ENCODE data around the gene RPS10.
A peak's percentile ranks its signal among the peaks of the same experiment; 100 is the strongest.

RPS10 gene

DNA sequence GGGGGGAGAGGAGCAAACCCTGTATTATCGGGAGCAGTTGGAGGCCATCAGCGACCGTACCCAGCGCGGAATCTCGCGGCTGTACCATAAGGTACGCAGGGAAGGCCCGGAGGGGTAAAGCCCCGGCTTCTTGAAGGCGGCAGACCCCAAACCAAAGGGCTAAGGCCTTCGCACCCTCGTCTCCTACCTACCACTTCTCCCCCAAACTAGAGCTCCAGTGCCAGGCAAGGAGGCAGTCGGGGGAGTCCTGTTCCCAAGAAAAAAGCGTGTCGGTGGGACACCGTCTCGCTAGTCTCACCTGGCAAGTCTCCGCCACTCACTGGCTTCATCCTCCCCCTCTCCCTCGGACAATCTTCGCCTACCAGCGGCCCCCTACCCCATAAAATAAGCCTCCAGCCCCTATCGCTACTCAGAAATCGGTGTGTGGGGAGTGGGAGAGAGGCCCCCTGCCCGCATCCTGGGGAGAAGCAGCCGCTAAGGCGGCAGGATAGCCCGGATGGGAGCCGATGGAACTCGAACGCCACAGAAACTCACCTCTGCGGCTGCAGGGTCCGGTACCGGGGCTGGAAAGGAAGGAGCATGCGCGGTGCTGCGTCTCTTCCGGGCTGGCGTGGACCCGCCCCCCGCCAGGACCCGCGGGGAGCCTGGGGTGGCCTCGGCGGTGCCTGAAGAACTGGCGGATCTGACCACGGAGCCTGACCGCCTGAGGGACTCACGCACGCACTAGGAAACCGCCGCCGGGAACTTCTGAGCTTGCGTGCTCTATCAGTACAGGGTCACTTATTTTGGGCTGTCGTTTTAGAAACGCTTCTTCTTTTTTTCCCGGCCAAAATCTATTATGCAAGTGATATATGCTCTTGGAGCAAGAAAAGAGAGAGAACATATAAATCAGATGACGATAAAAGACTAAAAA, at the start of gene RPS10:
Gene RPS10, minus strand, starts transcription at position 572 of the 913 bp plus-strand sequence. CDS start 848 bp downstream, outside the sequence.
- DNase-seq (ENCODE audit: low spot score): peak; percentile 93
- TF ChIP-seq CTCF (IDR thresholded peaks at IDR 0.05): no peak
- Histone ChIP-seq H3K4me3 (peak within 1 kb of the TSS; percentile 91), H3K27ac (peak within 1 kb of the TSS; percentile 81 to 89)

DNA sequence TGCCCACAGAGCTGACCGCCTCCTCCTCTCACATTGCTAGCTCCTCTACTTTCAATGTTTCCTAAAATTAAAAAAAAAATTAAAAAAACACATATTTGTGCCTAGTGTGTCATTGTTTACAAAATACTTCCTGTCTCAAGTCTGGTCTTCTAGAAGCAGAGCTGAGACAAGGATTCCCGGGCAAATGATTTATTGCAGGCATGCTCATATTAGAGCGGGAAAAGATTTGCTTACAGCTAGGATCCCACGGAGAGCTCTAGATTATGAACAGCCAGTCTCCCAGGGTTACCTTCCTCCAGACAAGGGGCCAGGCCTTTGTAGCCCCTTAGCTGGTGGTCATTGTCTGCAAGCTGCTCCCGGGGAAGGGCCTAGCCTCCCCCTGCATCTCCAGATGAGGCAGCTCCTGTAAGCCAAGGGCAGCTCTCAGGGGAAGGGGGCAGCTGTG, 49.4 kb upstream of the RPS10 start:
- no peak overlapping the region for H3K4me3 ChIP-seq
- H3K27ac ChIP-seq: no peak overlapping the region
- no peak for DNase-seq (ENCODE audit: low spot score)
- TF ChIP-seq CTCF (IDR thresholded peaks at IDR 0.05): no peak

GRCh38 chr6:34474754-34475153, 48.9 kb upstream of the RPS10 start:
- no peak for DNase-seq (ENCODE audit: low spot score)
- TF ChIP-seq CTCF (IDR thresholded peaks at IDR 0.05): no peak
- Histone ChIP-seq H3K4me3 (no peak overlapping the region), H3K27ac (no peak overlapping the region)

GRCh38 chr6:34473967-34474366, 48.1 kb upstream of the RPS10 start:
- DNase-seq (ENCODE audit: low spot score): no peak
- no peak for TF ChIP-seq CTCF (IDR thresholded peaks at IDR 0.05)
- no peak overlapping the region for H3K4me3 ChIP-seq
- H3K27ac ChIP-seq: no peak overlapping the region

DNA sequence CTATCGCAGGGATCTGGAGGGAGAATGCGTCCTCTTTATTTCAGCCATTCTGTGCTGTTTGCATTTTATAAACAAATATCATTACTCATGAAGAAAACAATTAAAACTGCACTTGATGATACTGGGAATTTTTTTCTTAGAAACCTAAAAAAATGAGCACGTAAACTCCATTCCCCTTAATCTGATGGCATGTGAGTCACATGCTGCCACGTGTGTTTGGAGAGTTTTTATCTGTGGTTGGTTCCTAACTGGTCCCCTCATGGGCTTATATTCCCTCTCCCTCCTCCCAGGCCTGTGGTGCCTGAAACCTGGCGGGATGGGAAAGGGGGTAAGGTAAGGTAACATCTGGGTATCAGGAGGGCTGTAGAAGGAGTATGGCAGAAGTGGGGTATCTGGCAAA, 46.6 kb upstream of the RPS10 start:
- H3K27ac ChIP-seq: no peak overlapping the region
- no peak overlapping the region for H3K4me3 ChIP-seq
- DNase-seq (ENCODE audit: low spot score): no peak
- TF ChIP-seq CTCF (IDR thresholded peaks at IDR 0.05): no peak

- Histone ChIP-seq H3K4me3 (no peak overlapping the region), H3K27ac (no peak overlapping the region)
- no peak for TF ChIP-seq CTCF (IDR thresholded peaks at IDR 0.05)
- no peak for DNase-seq (ENCODE audit: low spot score)
Measured at GRCh38 chr6:34469499-34469898, 43.6 kb upstream of the RPS10 start.

- DNase-seq (ENCODE audit: low spot score): no peak
- Histone ChIP-seq H3K27ac (no peak overlapping the region), H3K4me3 (no peak overlapping the region)
Measured at GRCh38 chr6:34468378-34468892, 42.6 kb upstream of the RPS10 start.

More at GRCh38 chr6:34468378-34468892, 42.6 kb upstream of the RPS10 start:
- TF ChIP-seq CTCF (IDR thresholded peaks at IDR 0.05): no peak

All from coronary artery (tissue), 2 donors.